ENCODE data around the gene CBFA2T3. TPM values are rescaled to one million over a fixed set of nuclear protein-coding genes. Genes with fewer than 3 reads are reported as not detected.

The CBFA2T3 gene
- total RNA-seq, 1 donor from 2014 or later, result 11.0 TPM

DNA sequence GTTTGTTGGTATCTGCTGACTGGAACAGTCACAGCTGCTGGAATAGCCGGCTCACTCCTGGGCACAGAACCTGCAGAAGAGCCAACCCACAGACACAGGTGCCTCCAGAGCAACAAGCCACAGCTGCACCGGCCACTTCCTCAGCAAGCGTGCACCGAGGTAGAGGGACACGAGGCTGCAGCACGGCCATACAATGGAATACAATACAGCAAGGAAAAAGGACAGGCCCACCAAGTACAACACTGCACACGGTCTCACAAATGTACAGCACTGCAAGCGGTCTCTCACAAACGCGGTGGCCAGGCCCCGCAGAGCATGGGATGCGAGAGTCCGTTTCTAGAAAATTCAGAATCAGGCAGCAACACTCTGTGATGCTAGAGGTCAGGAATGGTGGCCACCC lies 63.1 kb downstream of the CBFA2T3 start:
- ATAC-seq (no peak), DNase-seq (ENCODE audit: low spot score) (no peak)

DNA sequence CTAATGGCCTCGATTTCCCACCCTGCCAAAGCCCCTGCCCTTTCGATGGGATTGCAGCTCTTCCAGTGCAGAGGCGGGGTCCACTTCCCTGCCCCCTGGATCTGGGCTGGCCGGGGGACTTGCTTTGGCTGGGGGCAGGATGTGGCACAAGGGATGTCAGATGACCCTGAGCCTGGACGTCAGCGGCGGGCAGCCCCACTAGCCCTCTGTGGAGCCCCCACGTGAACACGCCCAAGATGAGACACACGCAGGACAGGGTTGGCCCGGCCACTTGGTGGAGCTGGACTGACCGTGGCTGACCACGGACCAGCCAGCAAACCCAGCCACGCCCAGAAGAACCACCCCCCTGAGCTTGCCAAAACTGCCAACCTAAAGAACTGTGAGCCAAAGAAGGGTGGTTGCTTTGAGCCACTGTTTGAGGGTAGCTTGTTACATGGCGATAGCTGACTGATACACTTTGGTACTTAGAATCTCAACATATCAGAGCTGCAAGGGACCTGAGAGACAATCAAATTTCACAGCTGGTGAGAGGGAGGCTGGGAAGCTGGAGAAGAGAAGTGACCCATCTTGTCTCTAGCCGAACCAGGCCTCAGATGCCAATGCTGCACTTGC lies 63.9 kb downstream of the CBFA2T3 start:
- no peak for ATAC-seq

DNA sequence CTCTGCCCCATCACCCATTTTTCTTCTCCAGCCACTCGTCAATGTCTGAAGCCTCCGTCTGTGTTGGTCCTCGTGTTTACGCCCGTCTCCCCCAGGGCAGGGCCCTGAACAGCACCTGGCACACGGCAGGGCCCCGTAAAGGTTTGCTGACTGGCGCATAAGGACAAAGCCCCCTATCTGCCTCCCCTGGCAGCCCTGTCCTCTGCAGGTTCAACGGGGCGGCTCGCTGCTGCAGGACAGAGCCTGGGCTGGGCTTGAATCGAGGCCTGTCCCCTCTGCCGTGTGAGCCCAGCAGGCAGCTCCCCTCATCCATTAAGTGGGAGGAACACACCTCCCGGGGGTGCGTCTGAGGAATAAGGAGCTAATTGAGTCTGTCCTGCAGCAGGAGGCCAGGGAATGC lies 64.5 kb downstream of the CBFA2T3 start:
- DNase-seq (ENCODE audit: low spot score) (no peak), ATAC-seq (no peak)

More for the DNA sequence above, 63.9 kb downstream of the CBFA2T3 start:
- no peak for DNase-seq (ENCODE audit: low spot score)

DNA sequence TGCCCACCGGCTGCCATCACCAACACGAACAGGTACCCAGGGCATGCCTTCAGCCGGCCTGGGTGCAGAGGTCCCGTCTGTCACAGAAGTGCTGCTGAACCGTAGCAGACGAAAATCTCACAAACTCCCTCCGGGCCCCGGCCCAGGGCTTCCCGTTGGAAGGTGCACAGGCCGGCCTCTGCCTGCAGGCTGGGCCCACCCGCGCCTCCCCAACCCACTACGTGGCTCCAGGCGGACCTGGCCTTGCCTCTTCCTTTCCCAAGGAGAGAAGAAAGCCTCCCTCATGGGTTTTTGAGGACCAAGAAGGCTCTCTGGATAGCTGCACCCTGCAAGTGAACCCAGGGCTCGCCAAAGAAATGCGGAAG lies 65.1 kb downstream of the CBFA2T3 start:
- no peak for ATAC-seq
- DNase-seq (ENCODE audit: low spot score), result no peak

DNA sequence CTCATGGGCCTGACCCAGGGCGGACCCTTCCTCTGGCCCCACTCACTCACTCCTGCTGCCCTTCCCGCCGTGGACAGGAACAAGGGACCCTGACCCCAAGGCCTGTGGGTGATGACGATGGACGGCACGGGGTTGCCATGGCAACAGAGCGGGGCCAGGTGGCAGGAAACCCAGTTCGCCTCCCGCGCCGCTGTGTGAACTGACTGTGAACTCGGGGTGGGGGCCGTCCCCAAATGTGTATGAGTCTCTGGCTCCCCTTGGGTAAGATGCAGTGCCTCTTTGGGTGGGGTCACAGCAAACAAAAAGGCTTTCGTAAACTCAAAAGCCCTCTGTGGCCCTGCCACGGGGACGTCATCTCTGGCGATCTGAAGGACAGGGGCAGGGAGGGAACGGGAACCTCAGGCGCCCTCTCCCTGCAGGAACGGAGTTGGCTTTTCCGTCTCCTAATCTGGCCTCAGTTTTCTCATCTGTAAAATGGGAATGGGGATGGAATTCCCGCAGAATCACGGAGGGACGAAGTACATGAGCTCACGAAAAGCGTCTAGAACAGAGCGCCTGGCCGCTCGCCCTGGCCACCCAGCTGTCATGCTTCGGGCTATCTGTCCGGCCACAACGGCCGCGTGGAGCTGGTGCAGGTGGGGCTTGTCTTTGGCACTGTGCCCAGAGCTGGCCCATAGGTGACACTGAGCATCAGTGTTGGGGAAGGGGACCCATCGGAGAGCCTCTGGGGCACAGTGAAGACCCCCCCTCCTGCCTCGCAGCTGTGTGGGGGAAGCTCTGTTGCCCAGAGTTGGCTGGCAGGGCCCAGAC lies 65.7 kb downstream of the CBFA2T3 start:
- DNase-seq (ENCODE audit: low spot score) (no peak), ATAC-seq (no peak)

DNA sequence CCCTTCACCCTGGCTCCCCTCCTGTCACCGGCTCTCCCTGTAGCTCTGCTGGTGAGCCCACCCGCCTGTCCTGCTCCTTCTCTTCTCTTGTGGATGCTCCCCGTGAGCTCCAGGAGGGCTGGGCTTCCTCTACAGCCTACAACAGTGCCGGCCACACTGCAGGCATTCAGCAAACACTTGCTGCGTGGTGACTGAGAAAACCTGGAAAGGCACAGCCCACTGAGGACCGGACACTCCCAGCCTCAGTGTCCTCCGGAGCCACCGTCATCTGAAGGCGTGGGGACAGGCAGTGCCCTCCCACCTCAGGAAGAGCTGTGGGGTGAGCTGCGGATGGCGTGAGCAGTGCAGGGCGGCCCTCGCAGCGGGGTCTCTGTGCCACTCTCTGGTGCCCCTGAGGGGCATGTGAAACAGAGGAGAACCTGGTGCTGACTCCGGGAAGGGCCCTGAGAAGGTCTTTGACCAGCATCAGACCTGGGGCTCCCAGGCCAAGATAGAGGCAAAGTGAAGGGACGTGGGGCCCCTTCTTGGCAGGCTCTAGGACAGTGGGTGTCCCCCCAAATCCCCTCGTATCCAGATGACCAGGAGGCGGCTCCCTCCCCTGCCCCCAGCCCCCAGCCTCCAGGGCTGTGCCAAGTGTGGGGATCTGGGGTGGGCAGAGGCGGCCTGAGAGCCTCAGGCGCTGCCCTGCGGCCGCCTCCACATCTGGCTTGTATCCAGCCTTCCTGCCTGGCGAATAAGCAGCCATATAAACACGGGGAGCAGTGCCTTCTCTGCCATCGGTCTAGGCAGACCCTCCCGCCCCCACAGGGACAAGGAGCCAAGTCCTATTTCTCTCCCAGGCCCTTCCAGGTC lies 66.5 kb downstream of the CBFA2T3 start:
- DNase-seq (ENCODE audit: low spot score), result no peak
- no peak for ATAC-seq

DNA sequence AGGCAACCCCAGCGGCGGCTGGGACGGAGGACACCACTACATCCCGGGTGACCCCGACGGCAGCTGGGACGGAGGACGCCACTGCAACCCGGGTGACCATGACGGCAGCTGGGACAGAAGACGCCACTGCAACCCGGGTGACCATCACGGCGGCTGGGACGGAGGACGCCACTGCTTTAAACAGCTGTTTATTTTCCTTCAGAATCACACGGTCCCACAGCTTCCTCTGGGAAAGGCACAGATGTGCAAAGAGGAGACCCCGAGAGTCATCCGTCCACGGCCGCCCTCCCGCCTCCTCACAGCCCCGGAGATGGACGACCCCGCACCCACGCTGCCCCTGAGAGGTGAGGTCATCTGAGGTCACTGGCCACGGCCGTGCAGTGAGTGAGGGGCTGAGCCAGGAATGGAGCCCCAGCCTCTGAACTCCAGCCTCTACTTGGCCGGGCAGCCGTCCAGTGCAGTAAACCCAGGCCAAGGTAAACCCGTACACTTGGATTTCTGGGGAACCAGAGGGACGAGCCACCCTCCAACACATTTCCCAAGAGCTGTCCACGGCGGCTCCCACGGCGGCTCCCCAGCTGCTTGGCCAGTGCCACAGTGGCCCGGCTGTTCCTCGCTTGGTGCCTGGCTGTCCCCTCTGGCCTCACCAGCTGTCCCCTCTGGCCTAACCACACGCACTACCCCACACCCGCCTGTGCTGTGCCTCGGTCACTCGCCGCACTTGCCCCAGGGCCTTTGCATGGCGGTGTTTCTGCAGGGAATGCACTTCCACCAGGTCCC lies 67.4 kb downstream of the CBFA2T3 start:
- ATAC-seq (no peak), DNase-seq (ENCODE audit: low spot score) (no peak)

DNA sequence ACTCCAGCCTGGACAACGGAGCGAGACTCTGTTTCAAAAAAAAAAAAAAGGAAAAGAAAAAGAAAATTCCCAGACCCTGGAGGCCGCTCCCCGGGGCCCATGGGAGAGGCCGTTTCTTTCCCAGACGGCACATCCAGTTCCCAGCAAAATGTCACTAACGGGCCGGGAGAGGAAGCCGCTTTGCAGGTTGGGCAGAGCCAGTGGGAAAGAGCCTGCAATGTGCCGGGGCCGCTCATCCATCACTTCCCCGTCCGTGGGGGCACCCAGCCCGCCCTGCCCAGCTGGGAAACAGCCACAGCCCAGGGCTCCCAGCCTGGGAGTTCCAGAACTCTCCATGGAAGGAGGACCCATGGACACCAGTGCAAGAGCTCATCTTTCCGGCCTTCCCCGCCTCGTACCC lies 68.7 kb downstream of the CBFA2T3 start:
- ATAC-seq (no peak), DNase-seq (ENCODE audit: low spot score) (no peak)

DNA sequence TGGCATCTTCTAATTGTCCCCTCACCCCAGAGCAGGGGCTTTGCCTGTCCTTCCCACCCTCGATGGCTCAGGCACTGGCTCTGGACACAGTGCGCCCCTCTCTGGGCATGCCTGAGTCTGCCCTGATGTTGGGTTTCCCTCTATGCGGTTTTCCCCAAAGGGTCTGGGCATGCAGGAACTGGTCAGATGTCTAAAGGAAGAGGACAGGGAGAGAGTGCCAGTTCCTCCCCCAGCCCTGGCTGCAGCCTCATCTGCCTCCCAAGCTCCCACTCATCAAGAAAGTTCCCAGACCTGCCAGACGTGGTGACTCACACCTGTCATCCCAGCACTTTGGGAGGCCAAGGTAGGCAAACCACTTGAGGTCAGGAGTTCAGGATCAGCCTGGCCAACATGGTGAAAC lies 69.2 kb downstream of the CBFA2T3 start:
- ATAC-seq, result no peak

DNA sequence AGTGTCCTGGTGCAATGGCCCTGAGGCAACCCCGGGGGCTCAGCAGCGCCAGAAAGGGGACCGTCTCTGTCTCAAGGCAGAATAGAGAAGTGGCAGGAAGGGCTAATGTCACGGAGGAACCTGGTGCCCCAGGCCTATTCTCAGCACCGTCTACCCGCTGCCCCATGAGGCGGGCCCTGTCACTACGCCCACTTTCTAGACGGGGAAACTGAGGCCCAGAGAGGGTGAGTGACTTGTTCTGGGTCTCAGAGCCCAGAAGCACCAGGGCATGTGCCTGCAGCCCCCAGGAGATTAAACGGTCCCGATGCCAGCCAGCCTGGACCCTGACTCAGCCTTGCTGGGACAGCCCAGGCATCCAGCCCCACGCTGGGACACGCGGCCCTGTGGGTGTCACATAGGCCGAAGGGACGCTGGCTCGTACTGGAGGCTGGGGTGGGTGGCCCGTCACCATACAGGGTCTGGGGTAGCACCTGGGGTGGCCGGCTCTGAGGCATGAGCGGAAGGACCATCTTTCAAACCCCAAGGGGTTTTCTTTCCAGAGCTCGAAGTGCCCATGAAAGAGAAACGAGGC lies 70.4 kb downstream of the CBFA2T3 start:
- ATAC-seq (no peak), DNase-seq (ENCODE audit: low spot score) (no peak)

More for the DNA sequence above, 69.2 kb downstream of the CBFA2T3 start:
- no peak for DNase-seq (ENCODE audit: low spot score)

DNA sequence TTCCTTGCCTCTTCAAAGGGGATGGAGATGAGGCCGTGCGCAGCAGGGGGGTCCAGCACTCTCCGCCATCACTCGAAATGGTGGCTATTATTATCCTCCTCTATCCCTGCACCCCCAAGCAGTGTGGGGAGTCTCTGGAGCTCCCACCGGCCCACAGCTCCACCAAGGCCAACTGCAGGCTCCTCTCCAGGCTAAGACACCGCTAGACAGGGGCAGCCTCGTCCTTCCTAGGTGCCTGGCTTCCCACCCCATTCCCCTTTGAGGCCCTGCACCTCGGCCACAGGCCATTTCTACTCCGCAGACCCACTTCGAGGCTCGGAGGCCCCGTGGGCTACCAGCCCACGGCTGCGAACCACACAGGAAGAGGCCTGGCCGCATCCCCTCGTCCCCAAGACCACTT lies 71.0 kb downstream of the CBFA2T3 start:
- ATAC-seq (no peak), DNase-seq (ENCODE audit: low spot score) (no peak)

DNA sequence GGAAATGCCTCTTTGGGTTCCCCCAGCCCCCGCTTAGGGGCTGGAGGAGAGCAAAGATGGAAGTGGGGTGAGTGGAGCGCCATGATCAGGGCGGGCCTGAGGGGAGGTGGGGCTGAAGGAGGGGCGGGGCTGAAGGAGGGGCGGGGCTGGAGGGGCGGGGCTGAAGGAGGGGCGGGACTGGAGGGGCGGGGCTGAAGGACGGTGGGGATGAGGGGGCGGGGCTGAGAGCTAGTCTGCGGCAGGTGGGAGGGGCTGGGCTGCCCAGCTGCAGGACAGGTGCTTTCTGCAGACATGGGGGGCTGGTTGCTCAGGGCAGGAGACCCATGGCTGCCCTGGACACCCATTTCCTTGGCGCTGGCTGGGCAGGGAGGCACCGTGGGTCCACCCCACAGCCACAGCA lies 71.4 kb downstream of the CBFA2T3 start:
- no peak for DNase-seq (ENCODE audit: low spot score)
- no peak for ATAC-seq

DNA sequence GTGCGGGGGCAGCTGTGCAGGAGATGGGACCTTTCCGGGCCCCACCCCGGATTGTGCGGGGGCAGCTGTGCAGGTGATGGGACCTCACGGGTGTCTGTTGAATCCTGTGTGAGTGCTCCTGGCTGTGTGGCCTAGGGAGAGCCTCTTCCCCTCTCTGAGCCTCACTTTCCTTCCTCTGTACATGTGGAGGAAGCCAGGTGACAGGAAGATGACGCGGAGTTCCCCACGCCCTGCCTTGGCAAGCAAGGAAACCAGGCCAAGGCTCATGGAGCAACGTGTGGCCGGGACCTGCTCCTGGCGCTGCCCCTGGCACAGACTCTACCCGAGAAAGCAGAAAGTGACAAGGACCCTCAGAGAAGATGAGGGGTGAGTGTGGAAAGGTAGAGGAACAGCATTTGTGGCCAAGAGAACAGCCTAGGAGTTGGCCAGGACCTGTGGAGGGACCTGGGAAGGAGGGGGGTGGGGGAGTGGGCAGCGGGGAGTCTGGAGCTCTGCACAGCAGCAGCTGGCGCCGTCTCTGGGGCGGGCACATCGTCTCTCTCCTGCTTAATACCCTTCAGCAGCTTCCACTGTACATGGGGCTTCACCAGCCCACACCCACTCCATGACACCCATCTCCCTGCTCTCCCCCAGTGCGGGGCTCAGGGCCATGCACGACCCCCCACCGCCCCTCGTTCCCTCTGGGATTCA lies 72.2 kb downstream of the CBFA2T3 start:
- DNase-seq (ENCODE audit: low spot score) (no peak), ATAC-seq (no peak)

DNA sequence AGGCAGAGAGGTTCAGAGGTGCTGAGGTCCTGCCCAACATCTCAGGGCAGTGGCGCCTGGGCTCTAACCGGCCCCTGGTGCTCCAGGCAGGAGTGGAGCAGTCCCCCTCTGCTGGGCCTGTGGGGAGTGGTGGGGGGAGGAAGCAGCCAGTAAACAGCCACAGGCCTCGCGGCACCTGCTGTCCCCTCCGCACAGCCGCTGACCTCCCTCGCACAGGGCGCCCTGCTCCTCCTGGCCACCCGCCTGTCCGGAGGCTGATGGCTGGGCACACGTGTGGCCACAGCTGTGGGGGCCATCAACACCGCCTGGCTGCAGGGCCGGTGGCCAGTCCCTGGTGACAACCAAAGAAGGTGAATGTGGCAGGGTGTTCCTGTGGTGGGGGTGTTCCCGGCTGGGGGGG lies 73.7 kb downstream of the CBFA2T3 start:
- no peak for ATAC-seq
- no peak for DNase-seq (ENCODE audit: low spot score)

DNA sequence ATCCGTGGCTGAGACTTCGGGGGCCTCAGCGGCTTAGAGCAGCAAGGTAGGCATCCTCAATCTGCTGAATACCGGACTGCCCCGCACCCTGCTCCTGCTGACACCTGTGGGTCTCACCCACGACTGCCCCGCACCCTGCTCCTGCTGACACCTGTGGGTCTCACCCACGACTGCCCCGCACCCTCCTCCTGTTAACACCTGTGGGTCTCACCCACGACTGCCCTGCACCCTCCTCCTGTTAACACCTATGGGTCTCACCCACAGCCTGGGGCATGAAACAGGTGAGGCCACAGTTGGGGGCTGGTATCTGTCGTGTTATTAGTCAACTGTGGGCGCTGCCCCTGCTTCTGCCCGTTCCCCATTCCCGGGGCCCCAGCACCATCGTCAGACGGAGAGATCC lies 74.3 kb downstream of the CBFA2T3 start:
- ATAC-seq (no peak), DNase-seq (ENCODE audit: low spot score) (no peak)

DNA sequence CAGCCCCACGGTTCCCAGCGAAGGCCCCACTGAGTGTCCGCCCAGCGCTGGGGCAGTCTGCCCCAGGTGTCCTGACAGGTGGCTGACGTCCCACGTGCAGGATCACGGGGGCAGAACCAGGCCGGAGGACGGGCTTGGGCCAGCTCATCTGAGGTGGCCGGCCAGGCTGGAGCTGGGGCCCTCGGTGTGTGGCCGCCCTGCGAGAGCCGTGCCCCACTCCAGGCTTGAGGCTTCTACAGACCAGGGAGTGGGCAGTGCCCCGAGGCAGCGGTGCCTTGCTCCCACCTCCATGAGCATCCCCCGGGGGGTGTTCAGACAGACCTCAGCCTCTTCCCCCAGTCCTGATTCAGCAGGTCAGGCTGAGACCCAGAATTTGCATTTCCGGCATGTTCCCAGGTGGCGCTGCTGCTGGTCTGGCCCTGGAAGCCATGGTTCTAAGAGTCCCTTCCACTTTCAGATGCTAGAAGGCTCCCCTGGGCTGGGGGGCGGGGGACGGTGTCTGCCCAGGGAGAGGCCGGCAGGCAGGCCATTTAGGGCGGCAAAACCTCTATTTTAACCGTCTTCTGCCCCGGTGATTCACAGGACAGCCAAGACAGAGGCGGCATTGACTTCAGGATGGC lies 75.2 kb downstream of the CBFA2T3 start:
- ATAC-seq (no peak), DNase-seq (ENCODE audit: low spot score) (no peak)

DNA sequence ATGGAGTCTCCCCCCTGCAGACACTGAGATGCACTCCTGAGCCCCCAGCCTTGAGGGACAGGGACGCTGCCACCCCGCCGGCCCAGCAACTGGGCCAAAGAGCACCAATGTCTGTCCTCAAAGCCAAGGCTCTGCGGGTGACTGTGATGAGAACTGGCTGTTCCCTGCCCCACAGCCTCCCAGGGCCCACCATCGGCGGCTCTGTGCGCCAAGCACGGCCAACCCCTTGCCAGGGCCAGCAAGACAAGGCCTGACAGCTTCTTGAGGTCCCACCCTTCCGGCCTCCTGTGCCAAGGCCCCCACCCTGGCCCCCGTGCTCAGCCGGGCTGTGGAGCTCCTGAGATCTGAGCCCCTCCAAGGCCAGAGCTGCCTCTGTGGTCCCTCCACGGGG lies 76.3 kb downstream of the CBFA2T3 start:
- no peak for DNase-seq (ENCODE audit: low spot score)
- no peak for ATAC-seq

DNA sequence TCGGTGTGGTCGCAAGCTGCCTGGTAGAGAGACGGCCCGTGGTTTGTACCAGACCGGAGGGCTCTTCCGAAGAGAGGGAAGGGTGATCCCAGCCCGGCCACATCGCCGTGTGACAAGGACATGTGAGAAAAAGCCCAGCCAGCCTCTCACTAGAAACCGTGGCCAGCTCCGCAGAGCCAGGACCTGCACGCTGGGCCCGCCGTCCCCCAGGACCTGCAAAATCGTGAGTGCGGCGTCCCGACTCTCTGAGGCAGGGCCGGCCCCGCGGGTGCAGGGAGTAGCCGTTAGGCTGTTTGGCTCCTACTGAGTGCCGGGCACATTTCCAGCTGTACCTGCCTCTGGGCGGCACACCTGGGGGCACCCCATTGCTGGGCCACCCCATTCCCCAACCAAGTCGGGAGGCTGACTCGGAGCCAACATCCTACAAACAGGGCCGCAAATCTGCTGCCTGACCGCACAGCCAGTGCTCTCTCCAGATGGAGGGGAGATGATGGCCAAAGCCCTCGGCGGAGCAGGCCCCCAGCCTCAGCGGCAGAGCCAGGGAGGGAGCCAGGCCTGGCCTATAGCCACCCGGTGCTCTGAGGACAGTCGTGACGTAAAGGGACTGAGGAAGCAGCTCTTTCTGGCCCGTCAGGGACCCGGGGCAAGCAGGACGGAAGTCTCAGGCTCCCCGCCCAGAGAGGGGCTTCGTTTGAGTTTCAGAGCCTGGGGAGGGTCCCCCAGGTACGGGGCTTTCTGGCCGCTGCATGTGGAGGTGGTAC lies 76.9 kb downstream of the CBFA2T3 start:
- DNase-seq (ENCODE audit: low spot score) (no peak), ATAC-seq (no peak)
